GM10248 (cell line): ENCODE measurements around the gene MTSS2.

ENCODE experiments used
- CTCF ChIA-PET: fragments of 300-600 bp; sonication (Branson Sonifier 250); formaldehyde crosslinking; extraction: SDS; loops from one replicate; lab custom pipeline; 2021; ENCODE audit warnings: antibody characterized with exemption; lab: Yijun Ruan, JAX
- POLR2A ChIA-PET: fragments of 350-650 bp; sonication (Branson Sonifier 250); formaldehyde crosslinking; extraction: SDS; loops from one replicate; lab custom pipeline; 2020; ENCODE audit warnings: antibody characterized with exemption; lab: Yijun Ruan, JAX
- DNase-seq: peaks from one replicate; pipeline ENCODE4 v3.0.0; 2012; ENCODE audit errors: extremely low spot score
- TF ChIP-seq, protein P1 (sequence below): IDR thresholded peaks from 2 replicates; pipeline ENCODE4 v1.5.1; 2012; ENCODE audit warnings: mild to moderate bottlenecking, low read depth; ENCODE audit errors: extremely low read depth, missing control alignments, control extremely low read depth

Gene MTSS2

DNA sequence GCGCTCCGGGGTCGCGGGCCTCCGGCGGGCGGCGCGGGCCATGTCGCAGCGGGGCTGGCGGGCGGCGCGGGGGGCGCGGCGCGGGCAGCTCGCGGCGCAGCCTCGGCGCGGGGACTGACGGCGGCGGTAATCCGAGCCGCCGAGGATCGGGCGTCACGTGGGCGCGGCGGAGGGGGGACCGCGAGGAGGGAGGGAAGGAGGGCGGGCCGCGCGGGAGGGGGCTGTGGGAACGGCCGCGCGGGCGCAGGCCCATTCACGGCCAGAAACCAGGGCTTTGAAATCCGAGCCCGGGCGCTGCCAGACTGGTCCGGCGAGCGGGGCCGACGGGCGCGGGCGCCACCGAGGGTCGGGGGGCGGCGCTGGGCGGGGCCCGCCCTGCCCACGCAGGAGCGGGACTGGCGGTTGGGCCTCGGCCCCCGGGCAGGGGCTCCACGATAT is at the start of gene MTSS2:
Gene MTSS2 (minus strand): TSS at position 116 of the 438 bp plus-strand sequence. CDS start 262 bp downstream, outside the sequence.
- ChIA-PET CTCF (no interaction called here), POLR2A (no interaction called here)
- TF ChIP-seq, protein P1, sequence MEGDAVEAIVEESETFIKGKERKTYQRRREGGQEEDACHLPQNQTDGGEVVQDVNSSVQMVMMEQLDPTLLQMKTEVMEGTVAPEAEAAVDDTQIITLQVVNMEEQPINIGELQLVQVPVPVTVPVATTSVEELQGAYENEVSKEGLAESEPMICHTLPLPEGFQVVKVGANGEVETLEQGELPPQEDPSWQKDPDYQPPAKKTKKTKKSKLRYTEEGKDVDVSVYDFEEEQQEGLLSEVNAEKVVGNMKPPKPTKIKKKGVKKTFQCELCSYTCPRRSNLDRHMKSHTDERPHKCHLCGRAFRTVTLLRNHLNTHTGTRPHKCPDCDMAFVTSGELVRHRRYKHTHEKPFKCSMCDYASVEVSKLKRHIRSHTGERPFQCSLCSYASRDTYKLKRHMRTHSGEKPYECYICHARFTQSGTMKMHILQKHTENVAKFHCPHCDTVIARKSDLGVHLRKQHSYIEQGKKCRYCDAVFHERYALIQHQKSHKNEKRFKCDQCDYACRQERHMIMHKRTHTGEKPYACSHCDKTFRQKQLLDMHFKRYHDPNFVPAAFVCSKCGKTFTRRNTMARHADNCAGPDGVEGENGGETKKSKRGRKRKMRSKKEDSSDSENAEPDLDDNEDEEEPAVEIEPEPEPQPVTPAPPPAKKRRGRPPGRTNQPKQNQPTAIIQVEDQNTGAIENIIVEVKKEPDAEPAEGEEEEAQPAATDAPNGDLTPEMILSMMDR, result no peak
- DNase-seq, result no peak

DNA sequence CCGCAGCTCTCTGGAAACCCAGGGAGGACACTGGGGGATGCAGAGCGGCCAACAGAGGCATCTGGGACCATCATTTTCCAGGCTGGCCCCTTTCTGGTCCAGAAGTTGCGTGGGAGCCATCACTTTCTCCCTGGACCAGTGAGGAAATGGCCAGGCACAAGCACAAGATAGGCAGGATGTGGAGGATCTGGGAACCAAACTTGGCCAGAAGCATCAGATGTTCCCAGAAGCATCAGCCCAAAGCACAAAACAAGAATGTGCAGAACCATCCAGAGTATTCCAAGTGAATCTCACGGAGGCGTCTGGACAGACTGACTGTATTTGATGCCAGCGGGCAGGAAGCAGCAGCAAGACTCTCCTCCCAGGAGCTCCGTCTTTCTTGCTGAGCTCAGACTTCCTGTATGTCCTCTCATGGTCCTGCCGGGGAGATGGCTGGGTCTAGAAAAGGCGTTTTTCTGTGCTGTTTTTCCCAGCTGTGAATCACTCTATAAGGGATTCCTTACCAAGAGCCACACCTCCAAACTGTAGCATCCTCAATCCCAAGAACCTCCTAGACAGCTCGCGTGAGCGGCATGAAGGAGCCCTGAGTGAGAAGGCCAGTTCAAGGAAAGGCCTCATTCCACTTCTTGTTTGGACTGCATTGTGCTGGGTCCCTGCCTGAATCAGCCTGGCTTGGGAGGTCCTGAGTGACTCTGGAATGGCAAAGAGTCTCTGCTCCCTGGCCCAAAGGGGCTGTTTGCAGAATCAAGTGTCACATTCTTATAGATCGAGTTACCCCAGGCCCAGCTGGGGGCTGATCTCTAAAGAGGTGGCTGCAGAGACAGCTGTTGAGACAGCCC is 49.5 kb upstream of the MTSS2 start:
- POLR2A ChIA-PET, result no interaction called here
- CTCF ChIA-PET, result interaction anchor here (1.7 to 2.8 kb wide), 2 partner anchors 24 to 35 kb away, joined by 3 to 15 read pairs; no protein-coding TSS in a partner anchor
- TF ChIP-seq, protein P1, result no peak
- DNase-seq, result no peak

GRCh38 chr16:70734522-70735095 is 48.8 kb upstream of the MTSS2 start:
- POLR2A ChIA-PET, result no interaction called here

DNA sequence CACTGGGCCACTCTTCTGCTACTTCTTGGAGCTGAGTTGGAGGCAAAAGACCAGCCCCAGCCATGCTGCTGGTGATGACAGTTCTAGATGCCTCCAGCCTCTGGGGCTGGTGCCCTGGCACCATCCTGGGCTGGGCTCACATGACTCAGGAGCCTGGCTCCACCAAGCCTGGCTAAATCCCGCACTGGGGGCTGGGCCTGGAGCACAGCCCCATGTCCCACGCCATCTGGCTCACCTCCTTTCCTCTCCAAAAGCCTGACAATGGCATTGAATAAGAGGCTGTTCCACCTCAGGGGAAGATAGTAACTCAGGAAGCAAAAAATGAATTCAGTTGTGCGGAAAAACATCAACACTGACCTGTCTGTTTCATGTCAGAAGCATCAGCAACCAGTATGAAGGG is 45.1 kb upstream of the MTSS2 start:
- CTCF ChIA-PET, result no interaction called here
- POLR2A ChIA-PET, result interaction anchor here (0.7 kb wide), 1 partner anchor 1454 kb away, joined by 7 read pairs; no protein-coding TSS in a partner anchor
- TF ChIP-seq, protein P1, result no peak
- no peak for DNase-seq

More at GRCh38 chr16:70734522-70735095, 48.8 kb upstream of the MTSS2 start:
- DNase-seq, result no peak
- TF ChIP-seq, protein P1, result no peak
- CTCF ChIA-PET, result interaction anchor here (1.0 to 2.8 kb wide), 4 partner anchors 16 to 81 kb away, joined by 3 to 15 read pairs (median 3); no protein-coding TSS in a partner anchor

GRCh38 chr16:70730031-70730430 is 44.2 kb upstream of the MTSS2 start:
- ChIA-PET CTCF (no interaction called here), POLR2A (no interaction called here)
- no peak for DNase-seq
- TF ChIP-seq, protein P1, result no peak

DNA sequence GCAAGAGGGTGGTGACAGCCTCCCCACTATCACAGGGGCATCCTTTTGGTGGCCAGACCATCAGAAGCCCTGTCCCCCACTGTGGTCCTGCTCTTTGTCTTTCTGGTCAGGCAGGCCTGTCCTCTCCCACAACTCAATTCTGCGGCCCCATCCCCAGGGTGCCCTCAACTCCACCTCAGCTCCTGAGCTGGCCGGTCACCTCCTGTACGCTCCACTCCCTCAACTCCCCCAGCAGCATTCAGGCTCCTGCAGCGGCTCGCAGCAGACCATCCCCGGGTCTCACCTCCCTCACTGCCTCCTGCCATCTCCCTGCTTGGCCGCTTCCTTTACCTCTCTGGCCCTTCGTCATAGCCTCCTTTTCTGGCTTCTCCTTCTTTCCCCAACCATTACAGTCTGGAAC is 43.4 kb upstream of the MTSS2 start:
- DNase-seq, result no peak
- ChIA-PET POLR2A (interaction anchor here (0.5 kb wide), 1 partner anchor 479 kb away, joined by 4 read pairs; no protein-coding TSS in a partner anchor), CTCF (interaction anchor here (1.0 to 1.2 kb wide), 2 partner anchors 18 to 75 kb away, joined by 3 read pairs; no protein-coding TSS in a partner anchor)
- TF ChIP-seq, protein P1, result no peak
